SU-DHL-6 (cell line): ENCODE measurements around the gene HMHB1.

ENCODE experiments used
- EZH2phosphoT487 ChIP-seq: fragments of 200-600 bp; sonication (generic), shearing (Covaris generic); conservative IDR thresholded peaks from 2 replicates; pipeline ENCODE4 v1.6.1; 2018; ENCODE audit warnings: mild to moderate bottlenecking, antibody characterized with exemption, low read length, moderate library complexity, mixed read lengths
- TF ChIP-seq, protein P1 (sequence below): fragments of 200-600 bp; sonication (generic); IDR thresholded peaks from one replicate; pipeline ENCODE4 v1.5.1; 2017; ENCODE audit warnings: antibody characterized with exemption, mild to moderate bottlenecking, low read length, moderate library complexity; ENCODE audit not compliant: insufficient read depth, poor library complexity, severe bottlenecking

GRCh38 chr5:143801252-143801939, 10.6 kb upstream of the HMHB1 start:
- TF ChIP-seq, protein P1, sequence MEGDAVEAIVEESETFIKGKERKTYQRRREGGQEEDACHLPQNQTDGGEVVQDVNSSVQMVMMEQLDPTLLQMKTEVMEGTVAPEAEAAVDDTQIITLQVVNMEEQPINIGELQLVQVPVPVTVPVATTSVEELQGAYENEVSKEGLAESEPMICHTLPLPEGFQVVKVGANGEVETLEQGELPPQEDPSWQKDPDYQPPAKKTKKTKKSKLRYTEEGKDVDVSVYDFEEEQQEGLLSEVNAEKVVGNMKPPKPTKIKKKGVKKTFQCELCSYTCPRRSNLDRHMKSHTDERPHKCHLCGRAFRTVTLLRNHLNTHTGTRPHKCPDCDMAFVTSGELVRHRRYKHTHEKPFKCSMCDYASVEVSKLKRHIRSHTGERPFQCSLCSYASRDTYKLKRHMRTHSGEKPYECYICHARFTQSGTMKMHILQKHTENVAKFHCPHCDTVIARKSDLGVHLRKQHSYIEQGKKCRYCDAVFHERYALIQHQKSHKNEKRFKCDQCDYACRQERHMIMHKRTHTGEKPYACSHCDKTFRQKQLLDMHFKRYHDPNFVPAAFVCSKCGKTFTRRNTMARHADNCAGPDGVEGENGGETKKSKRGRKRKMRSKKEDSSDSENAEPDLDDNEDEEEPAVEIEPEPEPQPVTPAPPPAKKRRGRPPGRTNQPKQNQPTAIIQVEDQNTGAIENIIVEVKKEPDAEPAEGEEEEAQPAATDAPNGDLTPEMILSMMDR = no peak
- TF ChIP-seq EZH2phosphoT487 = no peak
